Measurements from ENCODE around the gene SH3TC1. TPM values are rescaled to one million over a fixed set of nuclear protein-coding genes. Genes with fewer than 3 reads are reported as not detected.

Gene SH3TC1
- polyA plus RNA-seq, 3 donors, result 36.9 to 85.7 (median 41.9) TPM

DNA sequence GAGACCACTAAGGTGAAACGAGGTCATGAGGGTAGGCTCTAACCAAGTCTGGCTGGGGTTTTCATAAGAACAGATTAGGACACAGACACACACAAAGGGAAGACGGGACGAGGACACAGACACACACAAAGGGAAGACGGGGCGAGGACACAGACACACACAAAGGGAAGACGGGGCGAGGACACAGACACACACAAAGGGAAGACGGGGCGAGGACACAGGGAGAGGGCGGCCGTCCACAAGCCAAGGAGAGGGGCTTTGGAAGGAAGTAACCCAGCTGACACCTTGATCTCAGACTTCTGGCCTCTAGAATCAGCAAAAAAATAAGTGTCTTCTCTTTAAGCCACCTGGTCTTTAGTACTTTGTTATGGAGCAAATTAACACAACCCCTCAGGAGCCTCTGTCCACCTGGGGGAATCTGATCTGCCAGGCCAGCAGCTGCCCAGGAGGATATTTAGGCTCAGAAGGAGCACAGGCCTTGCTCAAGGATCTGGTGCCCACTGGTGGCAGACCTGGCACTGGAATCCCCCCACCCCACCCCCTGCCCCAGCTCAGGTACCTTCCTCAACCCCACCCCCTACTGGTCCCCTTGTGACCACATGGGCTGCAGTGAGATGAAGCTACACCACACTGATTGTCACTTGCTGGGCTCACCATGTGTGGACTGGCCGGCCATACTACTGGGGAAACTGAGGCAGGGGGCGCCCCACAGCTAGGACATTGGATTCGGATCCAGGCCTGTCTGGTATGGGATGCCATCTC is 43.2 kb upstream of the SH3TC1 start:
- H3K4me3 ChIP-seq (replicated peaks in 1 of 3; ENCODE audit: low read depth in 2 of 3, low read length in 3 of 3), result no peak overlapping the region
- Mint-ChIP-seq H3K4me1 (peaks cover 18% of the 10 kb centered on the region), H3K27ac (no peak overlapping the region), H3K4me3 (peak overlapping the region in 1 of 2 donors; percentile 35), H3K27me3 (ENCODE audit: low read depth in 3 of 3) (peaks cover 33 to 72% (median 45%) of the 10 kb centered on the region in 3 donors), H3K36me3 (peaks cover 0 to 3% of the 10 kb centered on the region in 2 donors), H3K9me3 (peaks cover 0 to 9% (median 3%) of the 10 kb centered on the region in 7 donors)
- H4K20me1 ChIP-seq (ENCODE audit: insufficient read depth, low read length), result no peaks in the 10 kb centered on the region
- H3K27me3 ChIP-seq (ENCODE audit: control insufficient read depth in 2 of 2, insufficient read depth in 2 of 2, low read length in 2 of 2), result peaks cover 18 to 39% of the 10 kb centered on the region in 2 donors
- no peak for DNase-seq
- H3K4me1 ChIP-seq (ENCODE audit: control insufficient read depth in 1 of 2, insufficient read depth in 2 of 2, low read length in 2 of 2), result peaks cover 18 to 28% of the 10 kb centered on the region in 2 donors
- no peak overlapping the region for H3K9ac ChIP-seq (ENCODE audit: insufficient read depth, low read length, poor library complexity, severe bottlenecking)
- no peaks in the 10 kb centered on the region for H3K79me2 ChIP-seq (ENCODE audit: insufficient read depth, low read length)
- peaks cover 3 to 8% of the 10 kb centered on the region in 2 donors for H3K9me3 ChIP-seq (replicated peaks in 1 of 2; ENCODE audit: control insufficient read depth in 1 of 2, insufficient read depth in 1 of 2, low read length in 2 of 2)
- H3K4me2 ChIP-seq (replicated peaks; ENCODE audit: extremely low read depth, low read length, poor library complexity, severe bottlenecking), result no peak overlapping the region
- H3K36me3 ChIP-seq (replicated peaks in 1 of 2; ENCODE audit: control insufficient read depth in 1 of 2, insufficient read depth in 2 of 2, low read length in 2 of 2), result no peaks in the 10 kb centered on the region
- TF ChIP-seq, protein P1, sequence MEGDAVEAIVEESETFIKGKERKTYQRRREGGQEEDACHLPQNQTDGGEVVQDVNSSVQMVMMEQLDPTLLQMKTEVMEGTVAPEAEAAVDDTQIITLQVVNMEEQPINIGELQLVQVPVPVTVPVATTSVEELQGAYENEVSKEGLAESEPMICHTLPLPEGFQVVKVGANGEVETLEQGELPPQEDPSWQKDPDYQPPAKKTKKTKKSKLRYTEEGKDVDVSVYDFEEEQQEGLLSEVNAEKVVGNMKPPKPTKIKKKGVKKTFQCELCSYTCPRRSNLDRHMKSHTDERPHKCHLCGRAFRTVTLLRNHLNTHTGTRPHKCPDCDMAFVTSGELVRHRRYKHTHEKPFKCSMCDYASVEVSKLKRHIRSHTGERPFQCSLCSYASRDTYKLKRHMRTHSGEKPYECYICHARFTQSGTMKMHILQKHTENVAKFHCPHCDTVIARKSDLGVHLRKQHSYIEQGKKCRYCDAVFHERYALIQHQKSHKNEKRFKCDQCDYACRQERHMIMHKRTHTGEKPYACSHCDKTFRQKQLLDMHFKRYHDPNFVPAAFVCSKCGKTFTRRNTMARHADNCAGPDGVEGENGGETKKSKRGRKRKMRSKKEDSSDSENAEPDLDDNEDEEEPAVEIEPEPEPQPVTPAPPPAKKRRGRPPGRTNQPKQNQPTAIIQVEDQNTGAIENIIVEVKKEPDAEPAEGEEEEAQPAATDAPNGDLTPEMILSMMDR (IDR thresholded peaks at IDR 0.05), result no peak
- intact Hi-C loops (cut with micrococcal nuclease), result loop anchor here (5.0 to 10.0 kb wide), 3 partner anchors 41 to 269 kb away; partner anchors contain the start of gene SH3TC1 (in 1 of the 2)
- no peak overlapping the region for H3K27ac ChIP-seq (ENCODE audit: low read depth in 1 of 2, low read length in 2 of 2)
- H2AFZ ChIP-seq (ENCODE audit: insufficient read depth, low read depth, low read length, poor library complexity, severe bottlenecking), result no peak overlapping the region
- WGBS (ENCODE audit: insufficient coverage), result 96% methylated on average over 8 of the region's 14 CpGs

DNA sequence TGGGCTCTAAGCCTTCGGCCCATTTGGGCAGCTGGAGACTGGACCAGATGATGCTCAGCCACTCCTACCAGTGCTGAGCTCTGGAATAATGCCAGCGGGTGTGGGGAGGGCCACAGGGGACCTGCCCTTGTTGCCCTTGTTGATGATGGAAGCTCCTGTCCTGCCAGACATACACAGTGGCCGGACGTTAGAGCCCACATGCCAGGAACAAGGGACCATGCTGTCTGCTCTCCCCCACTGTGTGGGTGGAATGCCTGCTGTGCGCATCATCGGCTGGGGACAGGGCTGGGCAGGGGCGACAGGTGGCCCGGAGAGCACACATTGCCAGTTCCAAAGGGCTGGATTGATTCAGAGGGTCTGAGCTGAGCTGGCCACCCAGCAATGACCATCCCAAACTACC is 42.5 kb upstream of the SH3TC1 start:
- WGBS (ENCODE audit: insufficient coverage), result 85% methylated on average over 8 of the region's 8 CpGs
- Mint-ChIP-seq H3K27me3 (ENCODE audit: low read depth in 3 of 3) (peaks cover 33 to 76% (median 47%) of the 10 kb centered on the region in 3 donors), H3K4me3 (peak overlapping the region in 1 of 2 donors; percentile 78), H3K36me3 (peaks cover 0 to 3% of the 10 kb centered on the region in 2 donors), H3K4me1 (peaks cover 18% of the 10 kb centered on the region), H3K9me3 (peaks cover 0 to 9% (median 3%) of the 10 kb centered on the region in 7 donors), H3K27ac (no peak overlapping the region)
- Histone ChIP-seq H3K27me3 (ENCODE audit: control insufficient read depth in 2 of 2, insufficient read depth in 2 of 2, low read length in 2 of 2) (peaks cover 18 to 39% of the 10 kb centered on the region in 2 donors), H3K9me3 (replicated peaks in 1 of 2; ENCODE audit: control insufficient read depth in 1 of 2, insufficient read depth in 1 of 2, low read length in 2 of 2) (peaks cover 3 to 8% of the 10 kb centered on the region in 2 donors), H3K4me1 (ENCODE audit: control insufficient read depth in 1 of 2, insufficient read depth in 2 of 2, low read length in 2 of 2) (peaks cover 18 to 28% of the 10 kb centered on the region in 2 donors), H3K9ac (ENCODE audit: insufficient read depth, low read length, poor library complexity, severe bottlenecking) (no peak overlapping the region), H3K4me2 (replicated peaks; ENCODE audit: extremely low read depth, low read length, poor library complexity, severe bottlenecking) (no peak overlapping the region), H3K79me2 (ENCODE audit: insufficient read depth, low read length) (no peaks in the 10 kb centered on the region), H2AFZ (ENCODE audit: insufficient read depth, low read depth, low read length, poor library complexity, severe bottlenecking) (no peak overlapping the region), H3K4me3 (replicated peaks in 1 of 3; ENCODE audit: low read depth in 2 of 3, low read length in 3 of 3) (no peak overlapping the region), H3K36me3 (replicated peaks in 1 of 2; ENCODE audit: control insufficient read depth in 1 of 2, insufficient read depth in 2 of 2, low read length in 2 of 2) (no peaks in the 10 kb centered on the region), H4K20me1 (ENCODE audit: insufficient read depth, low read length) (no peaks in the 10 kb centered on the region), H3K27ac (ENCODE audit: low read depth in 1 of 2, low read length in 2 of 2) (no peak overlapping the region)
- intact Hi-C loops (cut with micrococcal nuclease), result loop anchor here (5.0 to 10.0 kb wide), 3 partner anchors 41 to 268 kb away; partner anchors contain the start of gene SH3TC1 (in 1 of the 2)
- no peak for DNase-seq
- TF ChIP-seq, protein P1 (IDR thresholded peaks at IDR 0.05), result no peak

All from CD14-positive monocyte (primary cell).